Loucy (cell line): ENCODE measurements around the gene MAP3K6.

Source experiments
- H2AFZ ChIP-seq: fragments of 200-600 bp; sonication (generic); 2 replicates; pipeline ENCODE4 v1.6.0; 2016; ENCODE audit warnings: antibody characterized with exemption, mild to moderate bottlenecking, low read length, moderate library complexity
- H3F3A ChIP-seq: fragments of 200-600 bp; 2 replicates; pipeline ENCODE4 v1.6.0; 2016; ENCODE audit warnings: antibody characterized with exemption, low read depth, mild to moderate bottlenecking
- H3K27me3 ChIP-seq: fragments of 200-600 bp; sonication (generic); 2 replicates; pipeline ENCODE4 v1.6.1; 2014; ENCODE audit warnings: low read length, mild to moderate bottlenecking; ENCODE audit not compliant: insufficient read depth, poor library complexity, severe bottlenecking
- H3K36me3 ChIP-seq: fragments of 200-600 bp; sonication (generic); 2 replicates; pipeline ENCODE4 v1.6.1; 2016; ENCODE audit warnings: low read length; ENCODE audit not compliant: insufficient read depth
- H3K4me1 ChIP-seq: fragments of 200-600 bp; sonication (generic); 2 replicates; pipeline ENCODE4 v1.5.1; 2014; ENCODE audit warnings: low read length, mild to moderate bottlenecking; ENCODE audit not compliant: insufficient read depth, poor library complexity, severe bottlenecking
- H3K4me2 ChIP-seq: fragments of 200-600 bp; sonication (generic); 2 replicates; pipeline ENCODE4 v1.6.0; 2014; ENCODE audit warnings: antibody characterized with exemption, low read length, low read depth, mild to moderate bottlenecking; ENCODE audit not compliant: poor library complexity, severe bottlenecking
- H3K4me3 ChIP-seq: fragments of 200-600 bp; sonication (generic); 2 replicates; pipeline ENCODE4 v1.5.1; 2014; ENCODE audit warnings: low read length, mild to moderate bottlenecking, mixed read lengths; ENCODE audit not compliant: poor library complexity, severe bottlenecking
- H3K79me2 ChIP-seq: fragments of 200-600 bp; sonication (generic); 2 replicates; pipeline ENCODE4 v1.6.1; 2014; ENCODE audit warnings: low read length; ENCODE audit not compliant: insufficient read depth
- H3K9ac ChIP-seq: fragments of 200-600 bp; sonication (generic); 2 replicates; pipeline ENCODE4 v1.6.0; 2014; ENCODE audit warnings: mild to moderate bottlenecking, low read depth, low read length, moderate library complexity; ENCODE audit not compliant: poor library complexity, severe bottlenecking
- H3K9me2 ChIP-seq: fragments of 200-600 bp; sonication (generic); replicated peaks from 2 replicates; pipeline ENCODE4 v1.6.1; 2016; ENCODE audit warnings: low read depth, low read length, mixed read lengths
- H3K9me3 ChIP-seq: fragments of 200-600 bp; sonication (generic); 2 replicates; pipeline ENCODE4 v1.6.1; 2014; ENCODE audit warnings: mild to moderate bottlenecking, antibody characterized with exemption, low read length, low read depth; ENCODE audit not compliant: insufficient read depth
- H4K20me1 ChIP-seq: fragments of 200-600 bp; sonication (generic); 2 replicates; pipeline ENCODE4 v1.6.0; 2014; ENCODE audit warnings: antibody characterized with exemption, low read length, mild to moderate bottlenecking; ENCODE audit not compliant: insufficient read depth, poor library complexity, severe bottlenecking
- EZH2phosphoT487 ChIP-seq: fragments of 200-600 bp; IDR thresholded peaks from 2 replicates; pipeline ENCODE4 v1.6.1; 2018; ENCODE audit warnings: antibody characterized with exemption, mild to moderate bottlenecking, moderate library complexity, borderline replicate concordance
- TF ChIP-seq, protein P1 (sequence below): fragments of 200-600 bp; sonication (generic); conservative IDR thresholded peaks from 2 replicates; pipeline ENCODE4 v1.5.1; 2014; ENCODE audit warnings: mild to moderate bottlenecking, antibody characterized with exemption, low read length

Gene MAP3K6

DNA sequence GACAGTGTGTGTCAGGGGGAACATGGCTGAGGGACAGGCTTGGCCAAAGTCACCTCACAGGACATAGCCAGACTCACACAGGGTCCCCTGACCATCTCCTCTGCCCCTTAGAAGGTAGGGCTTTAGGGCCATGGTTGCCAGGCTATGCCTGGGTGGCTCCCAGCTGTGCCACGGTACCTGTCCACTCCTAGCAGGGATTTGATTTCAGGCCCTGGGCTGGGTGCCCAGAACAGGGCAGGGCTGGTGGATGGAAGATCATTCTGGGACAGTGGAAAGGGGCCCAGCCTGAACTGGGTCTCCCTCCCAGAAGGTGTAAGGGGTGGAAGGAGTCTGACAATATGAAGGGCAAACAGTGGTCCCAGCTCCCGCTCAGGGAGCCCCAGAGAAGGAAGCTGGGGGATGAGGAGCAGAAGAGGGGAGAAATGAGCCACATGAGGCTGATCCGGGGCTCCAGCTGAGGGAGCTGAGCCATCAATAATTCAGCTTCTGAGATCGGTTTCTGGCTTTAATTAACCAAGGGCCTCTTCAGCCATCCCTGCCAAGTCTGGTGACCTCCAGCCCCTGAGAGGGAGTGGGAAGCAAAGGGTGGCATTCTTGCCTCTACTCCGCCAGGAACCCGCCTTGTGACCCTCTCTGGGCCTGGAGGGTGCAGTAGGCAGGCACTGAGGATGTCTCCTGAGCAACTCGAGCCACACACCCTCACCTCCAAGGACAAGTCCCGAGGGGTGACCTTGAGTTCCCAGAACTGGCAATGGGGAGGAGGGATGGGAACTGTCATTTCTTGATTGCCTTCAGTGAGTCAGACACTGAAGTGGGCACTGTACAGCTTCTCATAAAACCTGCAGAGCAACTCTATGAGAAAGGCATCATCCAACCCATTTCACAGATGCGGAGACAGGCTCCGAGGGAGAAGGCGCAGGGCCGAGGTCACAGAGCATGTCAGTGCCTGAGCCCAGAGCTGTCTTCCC is 14.3 kb upstream of the MAP3K6 start:
- Histone ChIP-seq H2AFZ (no peak overlapping the region; the same call in 1 of the 2 replicates), H4K20me1 (no peaks in the 10 kb centered on the region), H3K36me3 (no peaks in the 10 kb centered on the region), H3K4me3 (no peak overlapping the region), H3K9ac (no peak overlapping the region), H3F3A (no peaks in the 10 kb centered on the region), H3K79me2 (no peaks in the 10 kb centered on the region), H3K4me2 (no peak overlapping the region), H3K9me2 (no peaks in the 10 kb centered on the region), H3K9me3 (no peaks in the 10 kb centered on the region), H3K27me3 (no peaks in the 10 kb centered on the region), H3K4me1 (no peaks in the 10 kb centered on the region)
- TF ChIP-seq, protein P1, sequence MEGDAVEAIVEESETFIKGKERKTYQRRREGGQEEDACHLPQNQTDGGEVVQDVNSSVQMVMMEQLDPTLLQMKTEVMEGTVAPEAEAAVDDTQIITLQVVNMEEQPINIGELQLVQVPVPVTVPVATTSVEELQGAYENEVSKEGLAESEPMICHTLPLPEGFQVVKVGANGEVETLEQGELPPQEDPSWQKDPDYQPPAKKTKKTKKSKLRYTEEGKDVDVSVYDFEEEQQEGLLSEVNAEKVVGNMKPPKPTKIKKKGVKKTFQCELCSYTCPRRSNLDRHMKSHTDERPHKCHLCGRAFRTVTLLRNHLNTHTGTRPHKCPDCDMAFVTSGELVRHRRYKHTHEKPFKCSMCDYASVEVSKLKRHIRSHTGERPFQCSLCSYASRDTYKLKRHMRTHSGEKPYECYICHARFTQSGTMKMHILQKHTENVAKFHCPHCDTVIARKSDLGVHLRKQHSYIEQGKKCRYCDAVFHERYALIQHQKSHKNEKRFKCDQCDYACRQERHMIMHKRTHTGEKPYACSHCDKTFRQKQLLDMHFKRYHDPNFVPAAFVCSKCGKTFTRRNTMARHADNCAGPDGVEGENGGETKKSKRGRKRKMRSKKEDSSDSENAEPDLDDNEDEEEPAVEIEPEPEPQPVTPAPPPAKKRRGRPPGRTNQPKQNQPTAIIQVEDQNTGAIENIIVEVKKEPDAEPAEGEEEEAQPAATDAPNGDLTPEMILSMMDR, result no peak
- no peak for TF ChIP-seq EZH2phosphoT487

DNA sequence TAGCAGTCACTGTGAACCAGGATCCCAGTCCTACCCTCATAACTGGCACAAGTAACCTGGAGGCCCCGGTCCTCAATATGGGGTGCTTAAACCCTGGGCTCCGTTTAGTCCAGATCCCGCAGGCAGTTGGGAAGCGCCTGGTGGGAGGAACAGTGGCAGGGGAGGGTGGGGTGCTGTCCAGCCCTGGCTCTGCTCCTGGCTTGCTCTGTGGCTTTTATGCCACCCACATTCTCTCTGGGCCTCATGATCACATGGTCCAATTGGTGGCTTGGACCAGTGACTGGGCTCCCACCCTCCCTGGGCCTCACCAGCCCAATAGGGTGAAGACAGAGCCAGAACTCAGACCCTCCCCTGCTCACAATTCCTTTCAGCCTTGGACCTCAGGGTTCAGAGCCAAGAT is 13.5 kb upstream of the MAP3K6 start:
- no peaks in the 10 kb centered on the region for H3F3A ChIP-seq
- H3K4me3 ChIP-seq, result no peak overlapping the region
- H3K4me2 ChIP-seq, result no peak overlapping the region
- no peak overlapping the region for H3K9ac ChIP-seq
- no peak overlapping the region; the same call in 1 of the 2 replicates for H2AFZ ChIP-seq
- TF ChIP-seq EZH2phosphoT487, result no peak
- TF ChIP-seq, protein P1, result no peak
- H3K4me1 ChIP-seq, result no peaks in the 10 kb centered on the region
- no peaks in the 10 kb centered on the region for H3K79me2 ChIP-seq
- H3K9me2 ChIP-seq, result no peaks in the 10 kb centered on the region
- H4K20me1 ChIP-seq, result no peaks in the 10 kb centered on the region
- H3K36me3 ChIP-seq, result no peaks in the 10 kb centered on the region
- no peaks in the 10 kb centered on the region for H3K9me3 ChIP-seq
- H3K27me3 ChIP-seq, result no peaks in the 10 kb centered on the region

DNA sequence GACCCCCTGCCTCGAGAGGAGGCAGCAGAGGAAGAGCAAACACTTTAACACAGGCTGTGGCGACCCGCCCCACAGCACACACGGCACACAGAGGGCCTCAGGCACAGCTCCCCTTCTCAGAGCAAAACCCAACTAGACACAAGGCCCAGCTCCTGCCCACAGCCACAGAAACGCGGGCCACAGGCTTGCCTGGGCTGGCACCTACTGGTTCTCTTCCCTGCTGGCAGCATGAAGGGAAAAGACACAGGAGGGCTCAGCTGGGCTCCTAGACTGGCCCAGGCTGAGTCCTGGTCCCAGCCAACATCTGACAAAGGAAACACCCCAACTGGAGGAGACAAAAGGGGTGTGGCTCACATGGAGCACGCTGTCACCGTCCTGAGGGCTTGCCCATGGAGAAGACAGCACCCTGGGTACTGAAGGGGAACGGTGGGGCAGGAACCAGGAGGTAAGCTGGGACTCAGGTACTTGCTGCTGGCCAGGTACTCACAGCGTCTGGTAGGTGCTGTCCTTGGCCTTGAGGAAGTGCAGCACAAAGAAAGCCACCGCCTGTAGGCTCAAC is 12.9 kb upstream of the MAP3K6 start:
- Histone ChIP-seq H3K4me2 (no peak overlapping the region), H3K9me2 (no peaks in the 10 kb centered on the region), H4K20me1 (no peaks in the 10 kb centered on the region), H3K4me1 (no peaks in the 10 kb centered on the region), H3K4me3 (no peak overlapping the region), H3K27me3 (no peaks in the 10 kb centered on the region), H3K9ac (no peak overlapping the region), H2AFZ (no peak overlapping the region), H3K9me3 (no peaks in the 10 kb centered on the region), H3K36me3 (no peaks in the 10 kb centered on the region), H3F3A (no peaks in the 10 kb centered on the region), H3K79me2 (no peaks in the 10 kb centered on the region)
- TF ChIP-seq, protein P1, result no peak
- TF ChIP-seq EZH2phosphoT487, result no peak
